Measurements from ENCODE around the gene ATG101. TPM values are rescaled to one million over a fixed set of nuclear protein-coding genes. Genes with fewer than 3 reads are reported as not detected.
A peak's percentile ranks its signal among the peaks of the same experiment; 100 is the strongest.

ATG101 gene
- total RNA-seq, 4 donors from 2014 or later, result 40.7 to 61.1 (median 48.0) TPM

DNA sequence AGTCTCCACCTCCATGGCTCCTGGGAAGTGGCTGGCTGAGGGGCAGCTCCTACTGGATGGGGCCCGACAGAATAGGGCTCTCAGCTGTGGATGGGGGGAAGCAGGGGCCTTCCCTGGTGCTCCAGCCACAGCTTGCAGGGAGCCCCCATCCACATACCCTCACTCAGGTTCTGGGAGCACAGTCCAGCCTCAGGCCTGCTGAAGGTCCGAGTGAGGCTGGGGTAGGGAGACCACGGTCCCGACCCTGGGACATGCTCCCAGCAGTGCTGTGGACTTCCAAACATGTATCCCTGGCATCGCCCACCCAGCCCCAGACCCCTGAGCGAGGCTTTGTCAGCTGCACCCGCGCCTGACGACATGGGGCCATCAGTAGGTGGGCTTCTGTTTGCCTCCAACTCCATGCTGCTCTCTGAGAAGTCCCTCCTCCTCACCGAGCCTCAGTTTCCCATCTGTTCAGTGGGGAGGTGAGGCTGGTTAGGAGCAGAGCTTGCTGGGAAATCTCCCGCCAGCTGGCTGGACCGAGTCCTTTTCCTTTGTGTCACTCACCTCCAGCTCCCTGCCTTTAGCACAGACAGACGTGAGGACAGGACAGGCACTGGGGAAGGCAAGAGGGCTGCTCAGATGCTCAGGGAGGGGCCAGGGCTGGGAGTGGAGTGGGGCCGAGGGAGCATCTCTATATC lies 9.1 kb upstream of the ATG101 start:
- Histone ChIP-seq H3K36me3 (peaks cover 34 to 40% of the 10 kb centered on the region in 2 donors), H3K27me3 (no peaks in the 10 kb centered on the region), H3K9me3 (no peaks in the 10 kb centered on the region), H3K4me1 (peaks cover 0 to 4% of the 10 kb centered on the region in 2 donors), H3K27ac (no peak overlapping the region), H3K4me3 (replicated peaks in 1 of 3) (no peak overlapping the region)
- 83 to 86% methylated on average over 14 of the region's 14 CpGs for whole genome bisulfite sequencing, 2 donors
- TF ChIP-seq, protein P1, sequence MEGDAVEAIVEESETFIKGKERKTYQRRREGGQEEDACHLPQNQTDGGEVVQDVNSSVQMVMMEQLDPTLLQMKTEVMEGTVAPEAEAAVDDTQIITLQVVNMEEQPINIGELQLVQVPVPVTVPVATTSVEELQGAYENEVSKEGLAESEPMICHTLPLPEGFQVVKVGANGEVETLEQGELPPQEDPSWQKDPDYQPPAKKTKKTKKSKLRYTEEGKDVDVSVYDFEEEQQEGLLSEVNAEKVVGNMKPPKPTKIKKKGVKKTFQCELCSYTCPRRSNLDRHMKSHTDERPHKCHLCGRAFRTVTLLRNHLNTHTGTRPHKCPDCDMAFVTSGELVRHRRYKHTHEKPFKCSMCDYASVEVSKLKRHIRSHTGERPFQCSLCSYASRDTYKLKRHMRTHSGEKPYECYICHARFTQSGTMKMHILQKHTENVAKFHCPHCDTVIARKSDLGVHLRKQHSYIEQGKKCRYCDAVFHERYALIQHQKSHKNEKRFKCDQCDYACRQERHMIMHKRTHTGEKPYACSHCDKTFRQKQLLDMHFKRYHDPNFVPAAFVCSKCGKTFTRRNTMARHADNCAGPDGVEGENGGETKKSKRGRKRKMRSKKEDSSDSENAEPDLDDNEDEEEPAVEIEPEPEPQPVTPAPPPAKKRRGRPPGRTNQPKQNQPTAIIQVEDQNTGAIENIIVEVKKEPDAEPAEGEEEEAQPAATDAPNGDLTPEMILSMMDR (IDR thresholded peaks at IDR 0.05), result no peak
- no peak for TF ChIP-seq POLR2A (IDR thresholded peaks at IDR 0.05)
- intact Hi-C loops (cut with DNase I), result no loop called here
- DNase-seq, result no peak

DNA sequence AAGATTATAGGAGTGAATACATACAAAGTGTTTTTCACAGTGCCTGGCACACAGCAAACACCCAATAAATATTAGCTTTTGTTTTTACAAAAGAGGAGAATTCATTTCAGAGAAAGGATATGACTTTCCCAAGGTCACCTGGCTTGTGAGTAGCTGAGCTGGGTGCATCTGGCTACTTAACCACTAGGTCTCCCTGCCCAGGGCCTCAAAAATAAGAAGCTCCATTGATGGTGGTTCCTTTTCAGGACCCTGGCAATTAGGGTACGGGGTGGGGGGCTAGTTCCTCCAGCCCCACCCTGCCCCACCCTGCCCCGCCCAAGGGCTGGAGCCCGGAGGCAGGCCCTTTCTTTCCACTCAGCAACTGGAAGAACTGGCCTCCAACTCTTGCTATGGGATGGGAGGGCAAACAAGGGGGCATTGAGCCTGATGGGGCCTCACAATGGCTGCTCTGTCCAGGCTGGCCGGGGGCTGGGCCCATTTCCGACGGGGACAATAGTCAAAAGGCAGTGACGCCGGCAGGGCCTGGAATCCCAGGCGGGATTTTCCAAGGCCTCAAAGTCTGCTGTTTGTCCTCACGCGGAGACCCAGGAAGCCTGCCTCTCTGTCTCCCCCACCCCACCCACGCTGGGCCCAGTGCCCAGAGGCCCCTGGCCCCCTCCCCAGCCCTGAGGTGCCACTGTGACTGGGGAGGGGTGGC lies 8.2 kb upstream of the ATG101 start:
- Histone ChIP-seq H3K9me3 (no peaks in the 10 kb centered on the region), H3K4me1 (peaks cover 0 to 4% of the 10 kb centered on the region in 2 donors), H3K27ac (no peak overlapping the region), H3K4me3 (replicated peaks in 1 of 3) (no peak overlapping the region), H3K27me3 (no peaks in the 10 kb centered on the region), H3K36me3 (peaks cover 28 to 30% of the 10 kb centered on the region in 2 donors)
- 76 to 77% methylated on average over 3 to 10 of the region's 12 CpGs for WGBS, 2 donors
- intact Hi-C loops (cut with DNase I), result no loop called here
- TF ChIP-seq, protein P1 (IDR thresholded peaks at IDR 0.05), result no peak
- TF ChIP-seq POLR2A (IDR thresholded peaks at IDR 0.05), result no peak
- no peak for DNase-seq

DNA sequence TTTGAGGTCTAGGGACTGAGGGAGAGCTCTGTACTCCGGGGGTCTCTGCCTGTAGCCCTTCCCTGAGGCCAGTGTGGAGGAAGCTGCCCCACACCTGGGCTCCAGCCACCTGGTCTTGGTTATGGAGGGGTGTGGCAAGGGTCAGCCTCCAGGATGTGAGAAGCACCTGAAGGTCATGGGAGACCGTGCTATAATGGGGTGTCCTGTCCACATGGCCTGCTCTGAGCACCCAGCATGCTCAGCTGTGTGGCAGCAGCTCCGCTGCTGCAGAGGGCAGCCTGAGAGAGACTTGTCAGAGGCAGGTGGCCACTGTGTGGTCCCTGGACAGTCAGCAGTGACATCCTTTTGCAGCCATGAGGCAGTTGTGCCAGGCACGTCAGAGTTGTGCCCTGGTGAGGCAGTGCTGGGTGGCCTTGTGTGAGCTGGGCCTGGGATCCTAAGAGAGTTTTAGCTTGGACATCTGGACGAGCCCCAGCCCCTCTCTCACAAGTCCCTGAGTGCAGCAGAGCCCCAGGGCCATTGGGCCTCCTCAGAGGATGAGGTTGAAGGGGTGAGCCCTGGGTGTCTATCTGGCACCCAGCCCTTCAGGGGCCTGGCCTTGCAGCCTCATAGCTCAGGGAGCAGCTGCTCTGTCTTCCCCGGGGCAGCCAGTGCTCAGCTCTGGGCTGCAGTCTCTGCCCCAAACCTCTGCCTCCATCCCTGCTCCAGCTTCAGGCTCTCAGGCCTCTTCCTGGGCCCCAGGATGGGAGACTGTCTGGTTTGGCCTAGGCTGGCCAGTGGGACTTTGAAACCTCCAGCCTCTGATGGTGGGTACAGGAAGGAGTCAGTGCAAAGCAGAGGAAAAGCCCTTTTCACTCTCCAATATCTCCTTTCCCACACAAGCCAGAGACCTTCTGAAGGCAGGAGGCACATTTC lies 7.4 kb upstream of the ATG101 start:
- Histone ChIP-seq H3K27me3 (no peaks in the 10 kb centered on the region), H3K9me3 (no peaks in the 10 kb centered on the region), H3K4me3 (replicated peaks in 1 of 3) (no peak overlapping the region), H3K36me3 (peaks cover 20 to 22% of the 10 kb centered on the region in 2 donors), H3K27ac (peak overlapping the region in 2 of 3 donors; percentile 56), H3K4me1 (peaks cover 0 to 4% of the 10 kb centered on the region in 2 donors)
- no peak for DNase-seq
- 57 to 81% methylated on average over 1 to 4 of the region's 6 CpGs for WGBS, 2 donors
- intact Hi-C loops (cut with DNase I), result no loop called here
- no peak for TF ChIP-seq POLR2A (IDR thresholded peaks at IDR 0.05)
- TF ChIP-seq, protein P1 (IDR thresholded peaks at IDR 0.05), result no peak

DNA sequence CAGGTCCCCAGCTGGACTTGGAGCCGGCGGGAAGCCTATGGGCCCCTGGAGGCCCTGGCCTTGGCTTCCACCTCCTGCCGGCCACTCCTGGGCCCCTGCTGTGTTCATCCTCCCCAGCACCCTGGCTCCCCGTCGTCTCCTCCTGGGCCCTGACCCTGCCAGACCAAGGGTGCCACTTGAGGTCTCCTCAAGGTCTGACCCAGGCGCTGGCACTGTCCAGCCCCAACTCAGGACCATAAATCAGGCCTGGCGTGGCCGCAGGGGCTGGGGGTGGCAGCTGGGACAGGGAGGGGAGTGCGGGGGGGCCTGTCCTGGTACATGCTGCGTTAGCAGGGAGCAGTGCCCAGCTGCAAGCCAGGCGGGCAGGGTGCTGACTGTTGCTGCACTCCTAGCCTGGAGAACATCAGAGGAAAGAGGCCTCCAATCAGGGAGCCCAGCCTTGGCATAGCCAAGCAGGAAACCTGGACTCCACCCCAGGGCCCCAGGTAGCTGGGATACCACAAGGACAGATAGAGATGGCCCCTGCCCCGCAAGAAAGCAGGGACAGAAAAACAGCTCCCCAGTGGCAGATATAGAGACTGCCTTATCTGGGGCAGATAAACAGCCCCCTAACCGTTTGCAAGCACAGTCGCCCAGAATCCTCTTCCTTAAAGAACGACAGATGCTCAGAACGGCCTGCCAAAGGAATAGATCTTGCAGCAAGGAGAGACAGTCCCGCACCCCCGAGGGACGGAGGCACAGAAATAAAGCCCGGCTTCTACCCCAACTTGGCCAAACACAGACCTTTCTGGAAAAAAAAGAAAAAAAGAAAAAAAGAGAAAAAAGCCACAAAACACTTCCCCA lies 6.5 kb upstream of the ATG101 start:
- H3K27me3 ChIP-seq, result no peaks in the 10 kb centered on the region
- no peak for TF ChIP-seq POLR2A (IDR thresholded peaks at IDR 0.05)
- DNase-seq, result no peak
- peak overlapping the region; percentile 24 to 56 (median 56) for H3K27ac ChIP-seq
- H3K9me3 ChIP-seq, result no peaks in the 10 kb centered on the region
- H3K36me3 ChIP-seq, result peaks cover 12 to 13% of the 10 kb centered on the region in 2 donors
- peaks cover 0 to 4% of the 10 kb centered on the region in 2 donors for H3K4me1 ChIP-seq
- no peak overlapping the region for H3K4me3 ChIP-seq (replicated peaks in 1 of 3)
- WGBS, 2 donors, result 74 to 77% methylated on average over 14 to 18 of the region's 20 CpGs
- intact Hi-C loops (cut with DNase I), result no loop called here
